ENCODE data around the gene PGAP3.
"Not testable (repeated sequence)": the region's sequence is repeated elsewhere in the genome, so short reads cannot be mapped to it uniquely, and the experiment has no call there.

PGAP3 gene

DNA sequence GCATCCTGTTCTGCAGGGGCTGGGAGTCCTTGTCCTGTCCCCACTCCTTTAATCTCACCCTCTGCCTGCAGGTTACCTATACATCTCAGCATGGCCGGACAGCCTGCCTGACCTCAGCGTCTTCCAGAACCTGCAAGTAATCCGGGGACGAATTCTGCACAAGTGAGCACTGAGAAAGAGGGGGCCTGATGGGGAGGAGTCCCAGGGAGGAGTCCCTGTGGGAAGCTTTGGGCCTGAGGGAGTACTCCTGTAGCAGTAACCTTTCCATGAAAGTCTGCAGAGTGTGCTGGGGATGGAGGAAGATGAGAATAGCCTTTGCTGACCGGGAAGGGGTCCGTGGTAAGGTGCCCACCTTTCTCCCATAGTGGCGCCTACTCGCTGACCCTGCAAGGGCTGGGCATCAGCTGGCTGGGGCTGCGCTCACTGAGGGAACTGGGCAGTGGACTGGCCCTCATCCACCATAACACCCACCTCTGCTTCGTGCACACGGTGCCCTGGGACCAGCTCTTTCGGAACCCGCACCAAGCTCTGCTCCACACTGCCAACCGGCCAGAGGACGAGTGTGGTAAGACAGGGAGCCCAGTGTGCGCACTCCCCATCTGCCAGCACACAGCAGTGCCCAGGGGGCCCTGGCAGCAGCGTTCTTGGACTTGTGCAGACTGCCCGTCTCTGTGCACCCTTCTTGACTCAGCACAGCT, 27.7 kb upstream of the PGAP3 start:
- DNase-seq, result no peak

- DNase-seq, result no peak
These were observed 26.4 kb upstream of the PGAP3 start for GRCh38 chr17:39714234-39714633.

GRCh38 chr17:39711851-39712250, 24.0 kb upstream of the PGAP3 start:
- DNase-seq, result no peak

GRCh38 chr17:39711071-39711470, 23.2 kb upstream of the PGAP3 start:
- not testable (repeated sequence) for DNase-seq

GRCh38 chr17:39709998-39710964, 22.4 kb upstream of the PGAP3 start:
- DNase-seq, result no peak

DNA sequence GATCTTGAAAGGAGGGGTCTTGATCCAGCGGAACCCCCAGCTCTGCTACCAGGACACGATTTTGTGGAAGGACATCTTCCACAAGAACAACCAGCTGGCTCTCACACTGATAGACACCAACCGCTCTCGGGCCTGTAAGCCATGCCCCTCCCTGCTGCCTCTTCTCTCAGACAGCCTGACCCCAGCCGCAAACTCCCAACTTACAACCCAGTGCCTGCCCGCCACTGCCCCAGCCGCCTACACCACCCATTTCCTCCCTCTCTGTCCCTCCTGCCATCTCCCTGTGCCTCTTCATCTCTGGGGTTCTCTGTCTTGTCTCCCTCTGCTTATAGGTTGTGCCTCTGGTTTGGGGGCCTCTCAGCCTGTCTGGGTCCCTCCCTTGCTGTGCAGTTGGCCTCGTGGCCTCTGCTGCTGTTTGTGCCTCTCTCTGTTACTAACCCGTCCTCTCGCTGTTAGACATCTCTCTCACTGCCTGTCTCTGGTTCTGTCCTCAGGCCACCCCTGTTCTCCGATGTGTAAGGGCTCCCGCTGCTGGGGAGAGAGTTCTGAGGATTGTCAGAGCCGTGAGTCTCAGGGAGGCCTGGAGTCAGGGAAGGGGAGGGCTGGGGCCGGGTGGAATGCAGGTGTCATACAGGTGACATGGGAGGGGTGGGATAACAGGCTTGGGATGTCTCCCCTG, 21.6 kb upstream of the PGAP3 start:
- no peak for DNase-seq

DNA sequence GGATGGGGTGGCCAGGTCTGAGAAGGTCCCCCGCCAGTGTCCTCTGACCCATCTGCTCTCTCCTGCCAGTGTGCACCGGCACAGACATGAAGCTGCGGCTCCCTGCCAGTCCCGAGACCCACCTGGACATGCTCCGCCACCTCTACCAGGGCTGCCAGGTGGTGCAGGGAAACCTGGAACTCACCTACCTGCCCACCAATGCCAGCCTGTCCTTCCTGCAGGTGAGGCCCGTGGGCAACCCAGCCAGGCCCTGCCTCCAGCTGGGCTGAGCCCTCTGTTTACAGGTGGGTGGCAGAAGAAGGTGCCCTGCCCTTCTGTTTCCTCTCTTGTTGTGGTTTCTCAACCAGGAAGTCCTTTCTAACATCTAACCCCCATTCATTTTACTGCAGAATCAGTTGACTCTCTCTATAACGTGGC, 19.1 kb upstream of the PGAP3 start:
- DNase-seq, result no peak

DNA sequence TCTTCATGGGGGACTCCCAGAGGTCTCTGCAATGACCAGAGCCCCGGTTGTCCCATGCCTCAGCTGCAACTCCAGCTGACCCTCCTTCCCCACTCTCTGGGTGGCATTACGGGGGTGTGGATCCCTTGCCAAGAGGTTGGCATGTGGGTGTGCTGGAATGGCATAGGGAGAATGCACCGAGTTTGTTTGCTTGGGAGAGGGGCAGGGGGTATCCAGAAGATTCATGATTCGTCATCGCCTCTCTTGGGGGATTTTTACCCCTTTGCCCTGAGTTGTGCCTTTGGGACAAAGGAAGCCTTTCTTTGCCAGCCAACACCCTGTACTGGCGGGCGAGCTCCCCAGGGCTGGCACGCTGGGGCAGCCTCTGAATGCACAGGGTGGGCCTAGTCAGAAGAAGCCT, 18.5 kb upstream of the PGAP3 start:
- no peak for DNase-seq

- no peak for DNase-seq
These were observed 18.0 kb upstream of the PGAP3 start for GRCh38 chr17:39705786-39706348.

- DNase-seq, result no peak
These were observed 17.1 kb upstream of the PGAP3 start for GRCh38 chr17:39704821-39705551.

DNA sequence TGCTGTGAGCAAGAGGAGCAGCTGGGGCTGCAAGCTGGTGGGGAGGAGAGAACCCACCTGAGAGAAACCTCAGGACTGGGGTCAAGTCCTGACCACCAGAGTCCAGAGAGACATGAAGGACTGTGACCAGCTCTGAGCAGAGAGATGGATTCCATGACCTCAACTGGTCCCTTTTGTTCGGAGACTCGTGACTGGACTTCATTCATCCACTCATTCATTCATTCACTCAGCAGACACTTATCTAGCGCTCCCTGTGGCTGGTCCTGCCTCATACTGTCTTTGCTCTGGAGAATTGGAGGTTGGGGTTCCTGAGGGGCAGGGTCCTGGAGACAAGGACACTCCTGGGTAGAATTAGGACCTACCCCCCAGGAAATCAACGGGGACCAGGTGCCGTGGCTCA, 16.1 kb upstream of the PGAP3 start:
- DNase-seq, result no peak

DNA sequence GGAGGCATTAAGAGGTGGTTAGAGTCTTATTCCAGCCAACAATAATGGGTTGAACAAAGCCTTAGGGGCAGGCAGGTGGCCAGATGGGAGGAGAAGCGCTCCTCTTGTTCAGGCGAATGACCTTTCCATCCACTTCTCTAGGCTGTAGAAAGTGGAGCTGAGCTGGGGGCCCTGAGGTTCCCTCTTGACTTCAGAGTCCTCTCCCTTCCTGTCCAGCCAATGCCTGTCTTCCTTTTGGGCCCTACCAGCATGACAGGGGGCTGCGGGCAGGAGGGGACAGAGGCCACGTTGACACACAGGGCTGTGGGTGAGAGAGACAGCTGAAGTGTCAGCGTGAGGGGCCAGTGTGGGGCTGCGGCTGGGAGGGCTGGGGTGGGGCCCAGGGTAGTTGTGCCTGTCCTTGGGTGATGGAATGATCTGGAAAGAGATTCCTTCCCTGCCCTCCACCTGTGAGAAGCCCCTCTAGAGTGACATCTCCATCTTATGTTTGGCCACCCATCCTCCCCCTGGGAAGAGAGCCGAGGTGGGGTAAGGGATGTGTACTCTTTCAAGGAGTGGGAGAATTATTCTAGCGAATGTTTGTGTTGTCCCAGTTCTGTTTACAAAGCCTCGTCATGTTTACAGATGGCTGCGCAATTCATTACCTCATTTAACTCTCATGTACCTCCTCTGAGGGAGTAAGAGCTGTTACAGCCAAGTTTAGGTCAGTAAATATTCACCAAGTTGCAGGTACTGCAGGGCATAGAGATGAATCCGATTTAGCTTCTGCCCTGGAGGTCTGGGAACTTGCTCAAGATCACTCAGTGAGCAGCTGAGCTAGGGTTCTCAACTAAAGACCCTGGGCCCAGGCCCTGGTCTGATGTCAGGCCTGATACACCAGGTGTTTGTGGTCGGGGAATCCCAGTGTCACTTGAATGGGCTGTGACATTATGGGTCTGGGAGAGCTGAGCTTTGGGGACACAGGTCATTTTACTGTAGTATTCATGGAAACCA, 15.3 kb upstream of the PGAP3 start:
- no peak for DNase-seq

GRCh38 chr17:39701784-39702422, 14.0 kb upstream of the PGAP3 start:
- DNase-seq, result no peak

DNA sequence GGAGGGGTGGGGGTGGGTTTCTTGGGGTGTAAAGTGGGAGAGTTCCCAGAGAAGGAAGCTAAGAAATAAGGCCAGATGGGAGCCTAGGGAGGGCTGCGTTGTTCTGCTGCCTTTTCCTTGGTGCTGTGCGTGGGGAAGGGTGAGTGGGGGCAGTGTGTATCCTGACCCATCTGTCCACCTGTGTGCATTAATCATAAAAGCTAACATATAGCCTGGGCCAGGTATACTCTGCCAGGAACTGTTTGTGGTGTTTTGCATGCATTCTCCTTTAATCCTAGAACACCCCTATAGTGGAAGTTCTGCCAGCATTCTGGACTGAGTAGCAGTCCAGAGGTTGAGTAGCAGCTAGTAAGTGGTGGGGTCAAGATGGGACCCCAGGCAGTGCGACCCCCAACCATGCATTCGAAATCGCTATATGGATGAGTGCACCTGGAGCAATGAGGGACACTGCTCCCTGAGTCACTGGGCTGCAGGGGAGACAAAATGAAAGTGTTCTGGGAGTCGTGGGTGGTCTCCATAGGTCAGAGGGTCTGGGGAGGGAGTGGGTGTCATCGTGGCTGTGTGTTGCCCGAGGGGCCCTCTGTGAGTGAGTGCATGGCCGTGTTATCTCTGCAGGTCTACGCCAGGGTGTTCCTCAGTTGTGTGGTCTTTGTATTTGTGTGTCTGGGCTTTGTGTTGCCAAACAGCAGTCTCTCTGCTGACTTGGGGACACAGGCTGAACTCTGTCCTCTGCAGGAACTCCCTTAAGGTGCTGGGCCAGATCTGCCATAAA, 13.3 kb upstream of the PGAP3 start:
- DNase-seq, result no peak

GRCh38 chr17:39700148-39700987, 12.5 kb upstream of the PGAP3 start:
- no peak for DNase-seq

GRCh38 chr17:39699818-39700147, 11.9 kb upstream of the PGAP3 start, which contains the start of gene ERBB2:
Gene ERBB2 (plus strand): TSS chr17:39700064. CDS start chr17:39700239, 175 bp downstream.
- DNase-seq, result no peak

GRCh38 chr17:39699157-39699817, 11.4 kb upstream of the PGAP3 start:
- not testable (repeated sequence) for DNase-seq

- no peak for DNase-seq
These were observed 10.1 kb upstream of the PGAP3 start for GRCh38 chr17:39697961-39698360.

All from activated gamma-delta T cell (primary cell).